NCI-H2107 (cell line): Measurements from ENCODE around the gene GID4.
A peak's percentile ranks its signal among the peaks of the same experiment; 100 is the strongest.

Experiments used
- DNase-seq: peaks from one replicate; lab custom pipeline; 2025; lab: John Stamatoyannopoulos, UW

The GID4 gene

DNA sequence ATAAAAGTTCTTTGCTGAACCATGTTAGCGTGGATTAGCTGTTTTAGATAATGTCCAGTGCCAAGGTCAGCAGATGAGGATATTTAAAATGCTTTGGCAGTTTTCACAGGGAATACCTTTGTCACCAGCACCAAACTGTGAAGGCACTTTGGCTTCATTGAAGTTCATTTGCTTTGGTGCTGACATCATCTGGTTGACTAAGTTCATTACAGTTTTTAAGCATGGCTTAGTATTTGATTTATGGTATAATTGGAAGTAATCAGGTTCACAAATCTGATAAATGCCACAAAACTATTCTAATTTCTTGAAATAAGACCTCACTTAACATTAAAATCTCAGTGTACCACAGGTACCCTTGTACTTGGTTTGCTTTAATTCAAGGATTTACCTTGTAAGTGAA, 4.3 kb downstream of the GID4 start:
- no peak for DNase-seq

DNA sequence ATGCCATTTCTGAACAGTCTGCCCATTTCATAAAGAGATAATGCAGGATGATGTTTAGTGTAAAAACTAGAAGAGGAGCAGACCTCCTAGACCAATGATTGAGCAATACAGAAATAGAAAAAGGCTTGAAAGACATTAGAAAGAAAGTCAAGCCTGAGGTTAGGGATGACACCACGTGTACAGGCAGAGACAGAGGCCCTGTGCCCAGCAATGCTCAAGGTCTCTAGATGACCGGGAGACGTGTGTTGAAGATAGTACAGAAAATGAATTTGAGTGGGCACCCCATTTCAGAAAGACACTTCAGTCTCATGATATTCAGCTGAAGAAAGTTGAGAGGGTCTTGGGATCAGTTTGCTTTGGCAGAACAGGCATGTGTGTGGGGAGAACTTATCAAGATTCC, 5.4 kb downstream of the GID4 start:
- no peak for DNase-seq

DNA sequence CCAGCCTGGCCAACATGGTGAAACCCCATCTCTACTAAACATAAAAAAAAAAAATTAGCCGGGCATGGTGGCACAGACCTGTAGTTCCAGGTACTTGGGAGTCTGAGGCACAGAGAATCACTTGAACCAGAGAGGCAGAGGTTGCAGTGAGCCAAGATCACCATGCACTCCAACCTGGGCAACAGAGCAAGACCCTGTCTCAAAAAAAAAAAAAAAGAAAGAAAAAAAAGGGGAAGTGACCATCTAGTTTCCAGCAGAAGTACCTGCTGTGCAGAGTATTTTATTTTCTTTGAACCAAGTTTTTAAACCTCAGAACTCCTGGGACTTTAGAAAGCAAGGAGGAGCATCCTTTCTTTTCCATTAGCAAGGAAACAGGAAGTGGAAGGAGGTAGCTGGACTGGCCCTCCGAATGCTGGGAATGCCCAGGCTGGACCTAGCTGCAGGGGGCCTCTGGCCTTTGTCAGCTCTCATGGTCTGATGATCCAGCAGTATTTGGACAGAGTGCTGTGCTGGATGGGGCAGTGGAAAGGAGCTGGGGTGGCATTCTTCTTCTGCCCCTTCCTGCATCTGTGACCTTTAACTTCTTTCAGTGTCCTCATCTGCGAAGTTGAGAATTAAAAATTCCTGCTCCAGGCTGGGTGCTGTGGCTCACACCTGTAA, 6.6 kb downstream of the GID4 start:
- no peak for DNase-seq

DNA sequence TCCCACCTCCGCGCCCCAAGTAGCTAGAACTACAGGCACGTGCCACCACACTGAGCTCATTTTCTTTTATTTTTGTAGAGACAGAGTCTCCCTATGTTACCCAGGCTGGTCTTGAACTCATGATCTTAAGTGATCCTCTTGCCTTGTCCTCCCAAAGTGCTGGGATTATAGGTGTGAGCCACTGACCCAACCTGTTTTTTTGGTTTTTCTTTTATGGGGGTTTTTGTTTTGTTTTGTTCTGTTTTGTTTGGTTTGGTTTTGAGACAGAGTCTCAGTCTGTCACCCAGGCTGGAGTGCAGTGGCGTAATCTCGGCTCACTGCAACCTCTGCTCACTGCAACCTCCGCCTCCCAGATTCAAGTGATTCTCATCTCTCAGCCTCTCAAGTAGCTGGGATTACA, 16.4 kb downstream of the GID4 start:
- no peak for DNase-seq

DNA sequence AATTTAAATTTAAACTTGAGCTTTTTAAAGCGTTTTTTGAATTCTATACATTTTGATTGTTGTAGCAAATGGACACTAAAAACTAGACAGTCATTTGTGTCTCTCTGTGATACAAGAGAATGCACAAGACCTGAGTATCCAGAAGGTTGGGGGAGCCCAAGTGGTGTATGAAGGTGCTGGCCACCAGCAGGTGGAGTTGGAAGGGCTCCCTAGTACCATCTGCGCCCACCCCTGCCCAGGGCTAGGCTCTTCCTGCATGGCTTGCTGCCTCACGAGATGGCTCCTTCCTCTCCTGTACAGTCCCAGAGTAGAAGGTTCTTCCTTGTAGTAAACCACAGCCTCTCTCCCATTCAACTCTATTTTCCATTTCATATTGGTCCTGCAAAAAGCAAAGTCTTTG, 17.0 kb downstream of the GID4 start:
- DNase-seq: no peak

DNA sequence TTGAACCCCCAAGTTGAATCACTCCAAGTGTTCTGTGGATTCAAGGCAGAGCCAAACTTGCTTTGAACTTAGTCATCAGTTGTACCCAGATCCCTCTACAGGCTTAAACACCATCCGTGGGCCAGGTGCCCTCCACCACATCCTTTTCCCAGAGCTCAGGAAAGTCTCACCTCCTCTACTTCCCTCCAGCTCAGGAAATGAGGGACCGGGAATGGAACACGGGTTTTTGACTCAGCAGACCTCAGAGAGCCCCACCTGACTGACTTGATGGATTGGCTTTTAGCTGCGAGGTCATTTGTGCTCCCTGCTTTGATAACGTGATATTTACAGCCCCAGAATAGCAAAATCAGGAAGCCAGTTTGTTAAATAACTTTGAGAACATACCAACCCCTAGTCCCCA, 20.1 kb downstream of the GID4 start:
- DNase-seq: no peak

DNA sequence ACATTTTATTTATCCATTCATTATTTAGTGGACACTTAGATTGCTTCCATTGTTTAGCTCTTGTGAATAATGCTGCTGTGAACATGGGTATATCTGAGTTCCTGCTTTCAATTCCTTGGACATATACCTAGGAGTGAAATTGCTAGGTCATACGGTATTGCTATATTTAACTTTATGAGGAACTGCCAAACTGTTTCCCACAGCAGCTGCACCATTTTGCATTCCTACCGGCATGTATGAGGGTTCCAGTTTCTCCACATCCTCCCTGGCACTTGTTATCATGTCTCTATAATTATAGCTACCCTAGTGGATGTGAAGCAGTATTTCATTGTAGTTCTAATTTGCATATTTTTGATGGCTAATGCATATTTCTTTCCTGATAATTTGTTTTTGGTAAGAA, 24.8 kb downstream of the GID4 start:
- DNase-seq: no peak

DNA sequence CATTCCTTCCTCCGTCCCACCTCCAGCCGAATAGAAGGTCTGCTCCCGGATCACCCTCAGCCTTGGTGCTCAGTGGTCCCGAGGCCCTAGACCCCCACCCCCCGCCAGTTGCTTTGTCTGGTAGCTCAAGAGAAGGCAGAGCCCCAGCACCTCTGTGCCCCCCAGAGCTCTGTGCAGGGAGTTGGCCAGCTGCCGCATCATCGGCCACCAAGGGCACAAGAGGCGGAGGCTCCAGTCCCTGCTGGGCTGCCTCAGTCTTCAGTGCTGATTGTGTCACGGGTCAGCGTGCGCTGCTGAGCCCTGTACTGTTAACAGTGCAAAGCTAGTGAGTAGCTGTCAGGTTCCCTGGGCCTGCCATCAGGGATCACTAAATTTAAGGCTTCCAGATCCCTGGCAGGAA, 26.3 kb downstream of the GID4 start:
- no peak for DNase-seq

DNA sequence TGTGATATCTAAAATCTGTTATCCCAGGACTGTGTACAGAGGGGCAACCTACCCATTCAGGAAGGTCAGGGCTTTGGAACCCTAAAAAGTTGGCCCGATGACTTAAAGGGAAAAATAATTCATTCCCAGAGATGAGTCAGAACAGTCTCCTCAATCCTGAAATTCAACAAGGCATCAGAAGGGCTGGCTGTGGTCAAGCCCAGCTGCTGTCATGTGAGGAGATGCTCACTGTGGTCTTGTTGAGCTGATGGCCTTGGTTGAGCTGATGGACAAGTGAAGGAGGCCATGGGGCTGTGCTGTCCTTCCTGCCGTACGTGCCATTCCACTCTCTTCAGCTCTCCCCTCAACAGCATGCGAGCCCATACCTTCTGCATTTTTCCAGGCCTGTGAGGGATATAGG, 27.7 kb downstream of the GID4 start:
- no peak for DNase-seq

DNA sequence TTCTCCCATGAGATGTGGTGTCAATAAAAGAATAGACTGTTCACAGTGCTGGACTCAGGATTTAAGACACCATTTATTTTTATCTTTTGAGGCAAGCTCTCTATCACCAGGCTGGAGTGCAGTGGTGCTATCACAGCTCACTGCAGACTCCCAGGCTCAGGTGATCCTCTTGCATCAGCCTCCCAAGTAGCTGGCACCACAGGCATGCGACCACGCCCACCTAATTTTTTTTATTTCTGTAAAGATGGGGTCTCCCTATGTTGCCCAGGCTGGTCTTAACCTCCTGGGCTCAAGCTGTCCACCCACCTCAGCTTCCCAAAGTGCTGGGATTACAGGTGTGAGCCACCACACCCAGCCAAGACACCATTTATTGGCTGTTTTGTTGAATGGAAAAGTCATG, 29.9 kb downstream of the GID4 start:
- DNase-seq: no peak

DNA sequence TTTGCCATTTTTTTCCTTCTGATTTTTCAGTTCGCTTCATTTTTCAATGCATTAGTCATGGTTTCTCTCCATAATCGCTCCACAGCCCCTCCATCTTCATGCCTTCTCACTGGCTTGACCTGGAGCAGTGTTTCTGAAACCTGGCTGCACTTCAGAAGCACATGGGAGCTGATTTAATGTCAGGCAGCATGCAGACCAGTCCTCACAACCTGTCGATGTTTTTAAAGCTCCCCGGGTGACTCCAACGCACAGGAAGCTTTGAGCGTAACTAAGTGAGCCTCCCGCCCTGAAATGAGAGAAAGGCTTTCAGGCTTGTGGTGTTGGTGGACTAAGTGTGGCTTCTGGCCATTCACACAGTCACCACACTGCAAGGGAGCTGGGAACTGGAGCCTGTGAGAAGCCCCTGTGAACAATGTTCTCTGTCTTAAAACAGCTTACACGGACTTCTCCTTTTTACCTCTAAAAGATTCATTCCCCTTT, 31.7 kb downstream of the GID4 start:
- no peak for DNase-seq

DNA sequence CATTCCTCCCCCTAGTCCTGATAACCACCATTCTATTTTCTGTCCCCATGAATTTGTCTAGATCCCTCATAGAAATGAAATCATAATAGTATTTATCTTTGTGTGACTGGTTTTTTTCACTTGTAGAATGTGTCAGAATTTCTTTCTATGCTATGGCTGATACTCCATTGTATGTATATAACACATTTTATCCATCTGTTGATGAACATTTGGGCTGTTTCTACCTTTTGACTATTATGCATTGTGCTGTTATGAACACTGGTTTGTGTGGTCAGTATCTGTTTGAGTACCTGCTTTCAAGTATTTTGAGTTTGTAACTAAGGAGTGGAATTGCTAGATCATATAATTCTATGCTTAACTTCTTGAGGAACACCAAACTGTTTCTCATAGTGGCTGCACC, 32.5 kb downstream of the GID4 start:
- no peak for DNase-seq

DNA sequence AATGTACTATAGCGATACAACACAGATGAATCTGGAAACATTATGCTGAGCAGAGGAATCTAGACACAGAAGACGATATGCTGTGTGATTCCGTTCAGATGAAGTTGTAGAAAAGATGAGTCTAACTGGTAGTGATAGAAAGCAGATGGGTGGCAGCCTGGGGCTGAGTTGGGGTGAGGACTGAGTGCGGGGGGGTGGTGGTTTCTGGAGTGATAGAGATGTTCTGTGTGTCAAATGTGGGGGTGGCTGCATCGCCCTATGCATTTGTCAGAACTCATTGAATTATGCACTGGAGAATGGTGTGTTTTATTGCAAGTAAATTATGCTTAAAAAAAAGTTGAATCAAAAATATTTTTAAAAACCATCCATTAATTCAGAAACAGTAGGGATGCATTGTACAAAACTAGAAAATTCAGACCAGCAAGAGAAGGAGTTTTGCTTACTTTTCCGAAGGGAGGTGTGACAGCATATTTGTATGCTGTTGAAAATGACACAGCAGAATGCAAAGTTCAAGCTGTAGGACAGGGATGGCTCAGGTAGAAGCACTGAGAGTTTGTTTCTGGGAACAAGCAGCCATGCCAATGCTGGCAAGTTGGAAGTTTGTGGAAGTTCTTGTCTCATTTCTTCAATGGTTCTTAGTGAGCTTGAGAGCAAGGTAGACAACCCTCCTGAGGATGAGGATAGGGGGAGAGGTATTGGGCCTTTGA, 35.5 kb downstream of the GID4 start:
- DNase-seq: no peak

DNA sequence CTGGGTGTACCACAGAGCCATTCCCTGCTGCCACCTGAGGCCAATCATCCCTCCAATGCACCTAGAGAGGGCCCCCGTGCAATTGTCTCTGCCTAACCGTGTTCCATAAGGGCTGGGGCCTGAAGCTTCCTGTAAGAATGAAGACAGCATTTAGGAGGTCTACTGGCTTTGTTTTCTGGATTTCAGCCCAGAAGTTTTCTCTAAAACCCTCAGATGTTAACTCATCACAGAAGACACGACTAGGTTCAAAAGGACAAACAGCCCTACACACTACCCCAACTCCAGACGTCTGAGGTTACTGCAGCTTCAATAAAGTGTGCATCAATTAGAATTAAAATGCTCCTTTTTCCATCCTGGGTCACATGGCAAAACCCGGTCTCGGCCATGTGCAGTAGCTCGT, 37.7 kb downstream of the GID4 start:
- DNase-seq: no peak

DNA sequence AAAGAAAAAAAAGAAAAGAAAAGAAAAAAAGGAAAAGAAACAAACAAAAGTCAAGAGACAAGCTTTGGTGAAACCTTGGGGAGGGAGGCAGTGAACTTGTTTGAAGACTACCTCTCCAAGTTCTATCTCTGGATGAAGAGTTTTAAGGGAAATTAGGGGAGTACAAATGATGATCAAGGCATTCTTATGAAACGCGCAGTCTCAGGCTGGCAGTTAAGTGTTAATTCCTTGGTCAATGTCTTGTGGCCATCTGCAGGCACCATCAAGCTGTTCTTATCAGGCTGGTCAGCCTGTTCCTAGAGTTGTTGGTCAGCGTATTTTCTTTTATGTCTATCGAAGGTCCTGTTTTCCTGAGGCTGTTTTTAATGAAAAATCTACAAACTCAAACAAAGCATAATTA, 40.3 kb downstream of the GID4 start:
- DNase-seq: no peak

DNA sequence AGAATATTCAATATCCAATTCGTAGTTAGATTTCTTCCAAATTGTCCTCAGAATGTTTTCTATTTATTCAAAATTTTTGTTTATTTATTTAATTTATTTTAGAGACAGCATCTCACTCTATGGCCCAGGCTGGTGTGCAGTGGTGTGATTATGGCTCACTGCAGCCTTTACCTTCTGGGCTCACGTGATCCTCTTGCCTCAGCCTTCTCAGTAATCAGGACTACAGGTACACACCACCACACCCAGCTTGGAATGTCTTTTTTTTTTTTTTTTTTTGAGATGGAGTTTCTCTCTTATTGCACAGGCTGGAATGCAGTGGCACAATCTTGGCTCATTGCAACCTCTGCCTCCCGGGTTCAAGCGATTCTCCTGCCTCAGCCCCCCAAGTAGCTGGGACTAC, 45.0 kb downstream of the GID4 start:
- DNase-seq: no peak

DNA sequence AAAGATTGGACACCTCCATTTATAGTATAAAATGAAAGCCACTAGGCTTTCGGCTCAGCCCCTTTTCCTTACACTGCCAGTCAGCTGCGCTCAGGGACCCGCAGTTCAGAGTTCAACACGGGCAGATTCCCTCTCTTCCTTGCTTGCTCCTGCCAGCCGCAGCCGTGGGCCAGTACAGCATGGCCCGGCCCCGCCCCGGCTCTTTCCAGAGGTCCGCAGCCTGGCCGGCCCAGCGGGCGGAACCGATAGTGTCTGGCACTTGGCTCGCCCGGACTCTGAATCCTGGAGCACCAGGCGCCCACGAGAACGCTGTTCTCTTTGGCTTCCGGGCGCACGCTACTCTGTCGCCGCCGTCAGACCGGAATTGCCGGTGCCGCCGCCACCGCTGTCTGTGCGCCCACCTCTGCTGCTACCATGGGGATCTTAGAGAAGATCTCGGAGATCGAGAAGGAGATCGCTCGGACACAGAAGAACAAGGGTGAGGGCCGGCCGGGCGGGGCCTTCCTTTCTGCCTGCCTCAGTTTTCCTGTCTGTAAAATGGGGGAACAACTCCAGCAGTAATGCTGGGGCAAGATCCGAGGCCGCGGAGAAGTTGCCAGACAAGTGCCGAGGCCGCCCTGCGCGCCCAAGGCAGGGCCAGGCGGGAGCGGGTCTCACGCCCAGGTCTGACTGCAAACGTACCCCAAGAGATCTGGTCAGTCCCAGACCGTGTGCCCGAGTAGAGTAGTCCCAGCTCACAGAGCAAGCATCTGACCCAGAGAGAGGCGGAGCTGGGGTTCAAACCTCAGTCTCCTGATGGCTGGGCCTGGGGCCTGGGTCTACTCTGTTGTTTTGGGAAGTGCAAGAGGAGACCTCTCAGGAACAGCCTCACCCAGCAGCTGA, 48.6 kb downstream of the GID4 start, which contains the start of gene DRG2:
TSS of gene DRG2 (plus strand) at position 339 of the 882 bp plus-strand sequence. CDS start at position 415, 76 bp downstream.
- DNase-seq: peak; percentile 60

DNA sequence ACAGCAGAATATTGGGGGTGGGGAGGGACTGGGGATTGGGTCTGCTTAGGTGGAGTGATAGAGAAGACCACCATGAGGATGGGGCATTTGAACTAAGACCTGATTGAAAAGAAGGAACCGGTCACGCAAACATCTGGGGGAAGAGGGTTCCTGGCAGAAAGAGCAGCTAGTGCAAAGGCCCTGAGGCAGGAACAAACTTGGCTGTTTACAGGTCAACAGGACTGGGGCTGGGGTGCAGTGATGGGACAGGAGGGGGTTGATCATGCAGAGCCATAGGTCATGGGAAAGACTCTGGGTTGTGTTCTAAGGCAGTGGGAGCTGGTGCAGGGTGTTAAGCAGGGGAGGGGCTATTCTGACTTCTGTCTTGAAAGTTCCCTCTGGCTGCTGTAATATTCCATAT, 50.4 kb downstream of the GID4 start:
- no peak for DNase-seq

DNA sequence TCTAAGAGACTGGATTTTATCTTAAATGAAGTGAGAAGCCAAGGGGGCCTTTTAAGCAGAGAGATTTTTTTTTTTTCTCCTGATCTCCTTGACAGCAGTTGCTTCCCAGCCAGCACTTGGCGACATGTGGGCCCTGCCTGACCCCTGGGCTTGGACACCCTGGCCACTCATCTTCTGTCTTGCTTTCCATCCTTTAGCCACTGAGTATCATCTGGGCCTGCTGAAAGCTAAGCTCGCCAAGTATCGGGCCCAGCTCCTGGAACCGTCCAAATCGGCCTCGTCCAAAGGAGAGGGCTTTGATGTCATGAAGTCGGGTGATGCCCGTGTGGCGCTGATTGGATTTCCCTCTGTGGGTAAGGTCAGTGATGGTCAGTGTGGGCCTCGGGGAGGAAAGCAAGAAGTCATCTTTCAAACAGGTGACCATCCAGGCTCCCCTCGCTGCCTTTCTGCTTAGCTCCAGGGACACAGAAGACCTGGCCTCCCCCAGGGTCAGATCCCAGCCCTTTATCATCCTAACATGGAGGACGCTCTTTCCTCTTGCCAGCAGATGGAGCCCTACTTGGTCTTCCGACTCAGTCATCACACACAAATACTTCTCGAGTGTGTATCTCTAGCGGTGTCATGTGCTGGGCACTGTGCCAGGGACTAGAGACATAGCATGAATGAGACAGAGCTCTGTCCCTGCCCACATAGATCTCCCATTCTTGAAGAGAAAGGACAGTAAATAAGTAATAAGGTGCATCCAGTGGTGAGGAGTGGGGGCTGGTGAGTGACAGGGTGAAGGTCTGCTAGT, 54.6 kb downstream of the GID4 start:
- DNase-seq: no peak

DNA sequence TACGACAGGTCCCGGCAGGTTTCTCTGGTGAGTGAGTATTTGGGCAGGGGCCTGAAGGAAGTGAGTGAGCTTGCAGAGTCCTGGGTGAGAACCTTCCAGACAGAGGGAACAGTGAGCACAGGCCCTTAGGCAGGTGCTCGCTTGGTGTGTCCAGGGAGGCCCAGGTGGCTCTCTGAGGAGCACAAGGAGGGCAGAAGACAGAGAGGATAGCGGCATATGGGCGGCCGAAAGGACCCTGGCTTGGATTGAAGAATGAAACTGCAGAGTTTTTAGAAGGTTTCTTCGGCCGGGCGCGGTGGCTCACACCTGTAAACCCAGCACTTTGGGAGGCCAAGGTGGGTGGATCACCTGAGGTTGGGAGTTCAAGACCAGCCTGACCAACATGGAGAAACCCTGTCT, 55.2 kb downstream of the GID4 start:
- no peak for DNase-seq

DNA sequence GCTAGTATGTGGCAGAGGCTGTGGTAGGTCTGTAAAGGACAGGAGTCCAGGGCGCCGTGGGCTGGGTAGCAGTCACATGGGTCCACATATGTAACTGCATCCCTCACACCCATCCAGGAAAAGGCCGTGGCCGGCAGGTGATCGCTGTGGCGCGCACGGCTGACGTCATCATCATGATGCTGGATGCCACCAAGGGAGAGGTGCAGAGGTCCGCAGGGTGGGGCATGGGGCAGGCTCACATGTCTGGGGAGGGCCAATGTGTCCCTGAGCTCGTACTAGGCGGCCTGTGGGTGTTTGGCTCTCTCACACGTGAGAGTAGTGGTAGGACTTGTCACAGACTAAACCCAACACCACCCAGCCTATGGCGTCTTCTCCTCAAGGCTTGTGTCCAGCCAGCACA, 60.3 kb downstream of the GID4 start:
- no peak for DNase-seq

DNA sequence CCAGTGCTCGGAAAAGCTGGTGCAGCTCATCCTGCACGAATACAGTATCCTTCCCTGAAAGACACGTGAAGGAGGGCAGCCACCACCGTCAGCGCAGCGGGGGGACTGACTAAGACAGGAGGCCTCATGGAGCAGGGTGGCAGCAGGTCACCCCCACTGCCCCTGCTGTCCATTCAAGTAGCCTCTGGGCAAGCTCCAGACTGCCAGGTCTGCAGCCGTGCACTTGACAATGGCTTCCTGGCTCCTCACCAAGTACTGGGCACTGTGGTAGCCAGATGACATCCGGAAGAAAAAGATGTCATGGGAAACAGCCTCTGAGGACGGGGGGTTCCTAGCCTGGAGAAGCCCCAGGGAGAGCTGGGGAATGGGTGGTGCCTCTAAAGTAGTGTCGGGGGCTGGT, 61.4 kb downstream of the GID4 start:
- no peak for DNase-seq
